SK-N-SH (cell line): ENCODE data around the gene PTPN9. TPM values are rescaled to one million over a fixed set of nuclear protein-coding genes. Genes with fewer than 3 reads are reported as not detected.

ENCODE experiments used
- CTCF ChIA-PET: fragments of 300-600, 350-600 bp; formaldehyde crosslinking; extraction: SDS; loops from one replicate; lab custom pipeline; 2021; lab: Yijun Ruan, JAX
- POLR2A ChIA-PET: fragments of 350-600 bp; sonication (Branson Sonifier 250); formaldehyde crosslinking; extraction: SDS; loops from one replicate; lab custom pipeline; 2020; ENCODE audit warnings: antibody characterized with exemption, inconsistent platforms; lab: Yijun Ruan, JAX
- DNase-seq: peaks from one replicate; pipeline ENCODE4 v3.0.0; 2012
- H2AFZ ChIP-seq: fragments of 200-600 bp; sonication (generic); 2 replicates; pipeline ENCODE4 v1.8.1; 2016; ENCODE audit warnings: antibody characterized with exemption, mild to moderate bottlenecking, low read depth
- H3F3A ChIP-seq: fragments of 200-600 bp; sonication (generic); replicated peaks from 2 replicates; pipeline ENCODE3; 2016; ENCODE audit warnings: antibody characterized with exemption, mild to moderate bottlenecking; ENCODE audit not compliant: insufficient read depth
- H3K27ac ChIP-seq, 2 experiments: fragments of 200-500 bp in 1 of 2; fragments of 200-600 bp in 1 of 2; sonication (Bioruptor generic) in 1 of 2; sonication (generic), shearing (Covaris generic) in 1 of 2; 2 replicates each; pipeline versions ENCODE4 v1.5.1 to v1.6.1; 2014 to 2016; ENCODE audit warnings: low read depth in 2 of 2, inconsistent platforms in 1 of 2, low read length in 1 of 2, mild to moderate bottlenecking in 1 of 2, mixed read lengths in 1 of 2
- H3K27me3 ChIP-seq: fragments of 200-600 bp; sonication (generic), shearing (Covaris generic); 2 replicates; pipeline ENCODE4 v1.6.1; 2016; ENCODE audit warnings: mixed run types; ENCODE audit not compliant: insufficient read depth
- H3K36me3 ChIP-seq, 2 experiments: fragments of 200-500 bp in 1 of 2; fragments of 200-600 bp in 1 of 2; sonication (Bioruptor generic) in 1 of 2; sonication (generic) in 1 of 2; replicated peaks in 1 of 2; 2 replicates each; pipeline versions ENCODE3 to v1.5.1; 2014 to 2016; ENCODE audit warnings: low read length in 1 of 2, mild to moderate bottlenecking in 1 of 2; ENCODE audit not compliant: insufficient read depth in 2 of 2, control insufficient read depth in 1 of 2
- H3K4me1 ChIP-seq, 2 experiments: fragments of 200-500 bp in 1 of 2; fragments of 200-600 bp in 1 of 2; sonication (Bioruptor generic) in 1 of 2; sonication (generic), shearing (Covaris generic) in 1 of 2; 2 replicates each; pipeline versions ENCODE4 v1.5.1 to v1.6.1; 2014 to 2016; ENCODE audit warnings: low read depth in 1 of 2, low read length in 1 of 2, mixed run types in 1 of 2; ENCODE audit not compliant: insufficient read depth in 2 of 2, control insufficient read depth in 1 of 2
- H3K4me2 ChIP-seq: fragments of 200-600 bp; sonication (generic), shearing (Covaris generic); 2 replicates; pipeline ENCODE4 v1.6.1; 2017; ENCODE audit warnings: mixed run types
- H3K4me3 ChIP-seq, 2 experiments: fragments of 200-500 bp in 1 of 2; fragments of 200-600 bp in 1 of 2; sonication (Bioruptor generic) in 1 of 2; sonication (generic), shearing (Covaris generic) in 1 of 2; 2 replicates each; pipeline versions ENCODE4 v1.5.1 to v1.8.1; 2014 to 2016; ENCODE audit warnings: low read depth in 2 of 2, inconsistent platforms in 1 of 2, low read length in 1 of 2, mild to moderate bottlenecking in 1 of 2, mixed read lengths in 1 of 2, moderate library complexity in 1 of 2
- H3K79me2 ChIP-seq: fragments of 200-600 bp; sonication (generic); 2 replicates; pipeline ENCODE4 v1.8.1; 2017; ENCODE audit warnings: mild to moderate bottlenecking; ENCODE audit not compliant: insufficient read depth
- H3K9ac ChIP-seq: fragments of 200-600 bp; sonication (generic); 2 replicates; pipeline ENCODE4 v1.6.1; 2017; ENCODE audit warnings: mixed run types
- H3K9me2 ChIP-seq: fragments of 200-600 bp; sonication (generic); 2 replicates; pipeline ENCODE4 v1.6.1; 2017; ENCODE audit warnings: mixed run types
- H3K9me3 ChIP-seq: fragments of 200-600 bp; sonication (generic); 2 replicates; pipeline ENCODE4 v1.6.1; 2017; ENCODE audit warnings: mixed run types, mild to moderate bottlenecking, moderate library complexity
- H4K20me1 ChIP-seq: fragments of 200-600 bp; sonication (generic); 2 replicates; pipeline ENCODE4 v1.6.1; 2017; ENCODE audit warnings: mild to moderate bottlenecking, mixed run types; ENCODE audit not compliant: insufficient read depth
- CTCF ChIP-seq: fragments of 200-600 bp; sonication (generic); IDR thresholded peaks from 2 replicates; pipeline ENCODE4 v1.6.1; 2017; ENCODE audit warnings: antibody characterized with exemption, mild to moderate bottlenecking, moderate library complexity
- EP300 ChIP-seq, 2 experiments: IDR thresholded peaks; 2 replicates each; pipeline versions ENCODE4 v1.4.0 to v1.6.1; 2012; ENCODE audit warnings: borderline replicate concordance in 1 of 2, low read depth in 1 of 2, low read length in 1 of 2
- FOXM1 ChIP-seq: IDR thresholded peaks from 2 replicates; pipeline ENCODE4 v1.4.0; 2012; ENCODE audit warnings: low read depth, mild to moderate bottlenecking
- JUND ChIP-seq: IDR thresholded peaks from 2 replicates; pipeline ENCODE4 v1.4.0; 2012
- MAX ChIP-seq: IDR thresholded peaks from 2 replicates; pipeline ENCODE4 v1.4.0; 2012; ENCODE audit warnings: low read depth
- MXI1 ChIP-seq: IDR thresholded peaks from 2 replicates; pipeline ENCODE4 v1.6.1; 2012; ENCODE audit warnings: mild to moderate bottlenecking, low read depth, low read length, improper control_type of control experiment
- NRF1 ChIP-seq: IDR thresholded peaks from 2 replicates; pipeline ENCODE4 v1.6.1; 2012; ENCODE audit warnings: low read depth, mild to moderate bottlenecking, low read length
- PBX3 ChIP-seq: IDR thresholded peaks from 2 replicates; pipeline ENCODE4; 2012
- SIN3A ChIP-seq: IDR thresholded peaks from 2 replicates; pipeline ENCODE4 v1.6.1; 2012; ENCODE audit warnings: low read depth, mild to moderate bottlenecking, low read length, moderate library complexity, borderline replicate concordance
- USF1 ChIP-seq: IDR thresholded peaks from 2 replicates; pipeline ENCODE4 v1.4.0; 2012; ENCODE audit warnings: low read depth, borderline replicate concordance
- ZBTB33 ChIP-seq: IDR thresholded peaks from 2 replicates; pipeline ENCODE4 v1.4.0; 2012; ENCODE audit warnings: low read depth, borderline replicate concordance
- whole genome bisulfite sequencing: methylation state at CpG from one replicate; pipeline ENCODE4 v1.1.6; 2017; ENCODE audit warnings: low lambda C conversion rate; 5-methylcytosine and 5-hydroxymethylcytosine counted together
- polyA plus RNA-seq, 3 experiments: library from polyadenylated mRNA; depleted of rRNA; stranded (reverse); fragments of >200 nt; gene quantifications; 2 replicates each; pipeline ENCODE4 v1.2.3, GENCODE V29; 2012

The PTPN9 gene
- polyA plus RNA-seq, 1 of the 3 experiments (the other 2 are of a cell fraction): 25.9 TPM

DNA sequence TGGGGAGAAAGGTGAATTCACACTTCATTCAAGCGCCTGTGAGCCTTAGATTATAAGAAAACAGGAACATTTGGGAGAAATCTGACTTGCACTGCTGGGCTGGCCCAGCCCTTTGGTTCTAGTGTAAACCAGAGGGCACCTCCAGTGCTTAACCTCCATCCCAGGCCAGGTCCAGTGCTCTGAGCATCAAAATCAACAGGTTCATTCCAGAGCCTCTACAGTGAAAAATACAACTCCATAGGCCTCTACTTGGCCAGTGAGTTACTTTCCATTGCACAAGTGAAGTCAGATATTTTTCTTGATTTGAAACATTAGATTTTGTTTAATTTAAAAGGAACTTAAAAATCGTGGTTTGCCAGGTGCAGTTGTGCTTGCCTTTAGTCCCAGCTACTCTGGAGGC, 43.4 kb upstream of the PTPN9 start (continued):
- TF ChIP-seq PBX3 (no peak), ZBTB33 (no peak), MAX (no peak), EP300 (IDR thresholded peaks at IDR 0.05; ENCODE audit: borderline replicate concordance in 1 of 2, low read depth in 1 of 2, low read length in 1 of 2) (no peak), USF1 (no peak), NRF1 (no peak)
- TF ChIP-seq, all 33 proteins: peak for 0

DNA sequence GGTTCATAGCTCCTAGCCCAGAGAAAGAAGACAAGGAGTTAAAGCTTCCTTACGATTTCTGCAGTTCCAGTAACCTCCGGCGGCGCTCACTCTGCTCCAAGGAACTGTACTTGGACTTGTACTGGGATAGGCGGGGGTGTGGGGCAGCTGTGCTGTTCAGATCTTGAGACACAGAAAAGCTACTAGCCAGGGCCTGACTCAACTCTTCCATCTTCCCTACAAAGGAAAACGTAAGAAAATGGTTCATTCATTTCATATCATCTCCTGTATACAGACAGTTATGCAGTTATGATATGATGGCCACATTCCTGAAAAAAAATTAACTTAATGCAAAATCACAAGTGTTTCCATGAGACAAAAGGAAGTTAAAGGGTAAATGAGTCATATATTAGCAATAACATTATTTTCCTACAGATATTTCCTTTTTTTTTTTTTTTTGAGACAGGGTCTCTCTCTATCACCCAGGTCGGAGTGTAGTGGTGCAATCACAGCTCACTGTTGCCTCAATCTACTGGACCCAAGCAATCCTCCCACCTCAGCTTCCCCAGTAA, 41.8 kb upstream of the PTPN9 start:
- Histone ChIP-seq H4K20me1 (no peaks in the 10 kb centered on the region), H3K79me2 (peaks cover 30% of the 10 kb centered on the region), H3K4me2 (peak overlapping the region; percentile 65)
- ChIA-PET POLR2A (no interaction called here), CTCF (interaction anchor here (0.8 to 1.3 kb wide), 3 partner anchors 14 to 52 kb away, joined by 3 to 5 read pairs (median 4); no protein-coding TSS in a partner anchor)
- no peak for DNase-seq
- TF ChIP-seq SIN3A: peak; percentile 21; the same call in 1 of the 2 replicates
- no peak for TF ChIP-seq USF1
- peak; percentile 37 for TF ChIP-seq CTCF
- TF ChIP-seq FOXM1: no peak
- no peak for TF ChIP-seq MXI1
- TF ChIP-seq MAX: 0 out of 2 replicates have a peak, but pooled peaks have one; percentile 29
- TF ChIP-seq JUND: no peak
- TF ChIP-seq, all 33 proteins: peak for 3
- H3K36me3 ChIP-seq: peaks cover 18 to 32% of the 10 kb centered on the region in 2 experiments
- no peaks in the 10 kb centered on the region for H3K27me3 ChIP-seq
- H3F3A ChIP-seq: peaks cover 37% of the 10 kb centered on the region
- no peaks in the 10 kb centered on the region for H3K9me3 ChIP-seq
- H3K9ac ChIP-seq: peak overlapping the region; percentile 59; the same call in 1 of the 2 replicates
- peaks cover 0 to 15% of the 10 kb centered on the region in 2 experiments; a peak in 3 of 4 replicates for H3K4me1 ChIP-seq
- peak overlapping the region; percentile 73 for H2AFZ ChIP-seq
- 0 out of 4 replicates have a peak overlapping the region, but pooled peaks of 1 of the 2 experiments have one; percentile 9 for H3K4me3 ChIP-seq
- no peaks in the 10 kb centered on the region for H3K9me2 ChIP-seq
- WGBS: 38% methylated on average over 7 of the region's 7 CpGs
- peak overlapping the region; percentile 53 to 87 for H3K27ac ChIP-seq
